Measurements from ENCODE around the gene TNFSF8. TPM values are rescaled to one million over a fixed set of nuclear protein-coding genes. Genes with fewer than 3 reads are reported as not detected.

The TNFSF8 gene
- polyA plus RNA-seq, 1 of the 3 experiments (the other 2 are of a cell fraction) = not detected

- TF ChIP-seq RAD21 (IDR thresholded peaks at IDR 0.05; ENCODE audit: low read length) = no peak
- TF ChIP-seq ELF1 (IDR thresholded peaks at IDR 0.05) = no peak
- no peak for TF ChIP-seq IRF3 (IDR thresholded peaks at IDR 0.05; ENCODE audit: low read depth, low read length)
- TF ChIP-seq CHD2 (IDR thresholded peaks at IDR 0.05; ENCODE audit: low read length, partially characterized antibody) = no peak
- no peak for TF ChIP-seq FOSL2 (IDR thresholded peaks at IDR 0.05; ENCODE audit: borderline replicate concordance, low read depth)
- TF ChIP-seq CTCF (IDR thresholded peaks at IDR 0.05) = no peak
- no peak for TF ChIP-seq USF1 (IDR thresholded peaks at IDR 0.05; ENCODE audit: borderline replicate concordance, low read depth)
- TF ChIP-seq MXI1 (IDR thresholded peaks at IDR 0.05; ENCODE audit: low read depth, low read length) = no peak
- TF ChIP-seq TAF1 (IDR thresholded peaks at IDR 0.05; ENCODE audit: borderline replicate concordance, low read depth, low read length) = no peak
- TF ChIP-seq JUND (IDR thresholded peaks at IDR 0.05) = no peak
- no peak for TF ChIP-seq MEF2A (IDR thresholded peaks at IDR 0.05; ENCODE audit: borderline replicate concordance, low read depth)
- TF ChIP-seq NFIC (IDR thresholded peaks at IDR 0.05; ENCODE audit: borderline replicate concordance) = no peak
- no peak for TF ChIP-seq FOXJ3 (CRISPR knock-in tag; IDR thresholded peaks at IDR 0.05)
- no peak for TF ChIP-seq RCOR1 (IDR thresholded peaks at IDR 0.05; ENCODE audit: low read length)
- no peak for TF ChIP-seq REST (IDR thresholded peaks at IDR 0.05; ENCODE audit: low read depth, low read length)
- ChIA-PET POLR2A (no interaction called here), CTCF (no interaction called here)
- Histone ChIP-seq H2AFZ (ENCODE audit: low read depth) (peak overlapping the region; percentile 58; the same call in 1 of the 2 replicates), H3K9me2 (no peaks in the 10 kb centered on the region), H3K79me2 (ENCODE audit: insufficient read depth) (no peaks in the 10 kb centered on the region), H3K27me3 (ENCODE audit: insufficient read depth) (no peaks in the 10 kb centered on the region), H3K9me3 (no peaks in the 10 kb centered on the region), H3K4me2 (no peak overlapping the region), H3K36me3 (replicated peaks in 1 of 2; ENCODE audit: control insufficient read depth in 1 of 2, insufficient read depth in 2 of 2, low read length in 1 of 2) (no peaks in the 10 kb centered on the region), H3K27ac (ENCODE audit: low read depth in 2 of 2, low read length in 1 of 2) (peak overlapping the region; percentile 60 to 93; a peak in 3 of 4 replicates), H3K4me1 (ENCODE audit: control insufficient read depth in 1 of 2, insufficient read depth in 2 of 2, low read depth in 1 of 2, low read length in 1 of 2) (peaks cover 0 to 28% of the 10 kb centered on the region in 2 experiments; a peak in 3 of 4 replicates), H3K4me3 (ENCODE audit: low read depth in 2 of 2, low read length in 1 of 2) (no peak overlapping the region), H4K20me1 (ENCODE audit: insufficient read depth) (no peaks in the 10 kb centered on the region), H3F3A (replicated peaks; ENCODE audit: insufficient read depth) (peaks cover 31% of the 10 kb centered on the region), H3K9ac (peak overlapping the region; percentile 33)
- no peak for DNase-seq
- WGBS (ENCODE audit: low lambda C conversion rate) = 24% methylated on average over 3 of the region's 3 CpGs
Measured at GRCh38 chr9:114894206-114894605, 36.2 kb downstream of the TNFSF8 start.

All from SK-N-SH (cell line).